Mesothelial cell of epicardium (in vitro differentiated cells): Measurements from ENCODE around the gene MIEF2. TPM values are rescaled to one million over a fixed set of nuclear protein-coding genes. Genes with fewer than 3 reads are reported as not detected.

Experiments used
- DNase-seq, 2 experiments: peaks; one replicate each; pipeline ENCODE4 v3.0.0; 2021; ENCODE audit warnings: low spot score in 2 of 2; ENCODE audit not compliant: unreplicated experiment in 2 of 2
- H3K27ac Mint-ChIP-seq: 2 replicates; pipeline ENCODE4 v1.8.0; 2021; ENCODE audit warnings: mixed read lengths
- H3K27me3 Mint-ChIP-seq: 2 replicates; pipeline ENCODE4 v1.8.0; 2021; ENCODE audit warnings: low read depth, mixed read lengths
- H3K36me3 Mint-ChIP-seq: 2 replicates; pipeline ENCODE4 v1.8.0; 2021; ENCODE audit warnings: mixed read lengths
- H3K4me1 Mint-ChIP-seq: 2 replicates; pipeline ENCODE4 v1.8.0; 2021; ENCODE audit warnings: mixed read lengths
- H3K4me3 Mint-ChIP-seq: 2 replicates; pipeline ENCODE4 v1.8.0; 2021; ENCODE audit warnings: mild to moderate bottlenecking, moderate library complexity, mixed read lengths
- H3K9me3 Mint-ChIP-seq: 2 replicates; pipeline ENCODE4 v1.8.0; 2021; ENCODE audit warnings: mixed read lengths
- total RNA-seq: library from RNA; stranded (reverse); gene quantifications from 3 replicates; pipeline ENCODE4 v1.2.1, GENCODE V29; 2021
- TF ChIP-seq, protein P1 (sequence below): fragments of 200-600 bp; sonication (generic); IDR thresholded peaks from one replicate; pipeline ENCODE4 v1.5.0; 2021; ENCODE audit warnings: antibody characterized with exemption; ENCODE audit not compliant: unreplicated experiment

MIEF2 gene
- total RNA-seq, 1 donor from 2014 or later, result 23.8 TPM

DNA sequence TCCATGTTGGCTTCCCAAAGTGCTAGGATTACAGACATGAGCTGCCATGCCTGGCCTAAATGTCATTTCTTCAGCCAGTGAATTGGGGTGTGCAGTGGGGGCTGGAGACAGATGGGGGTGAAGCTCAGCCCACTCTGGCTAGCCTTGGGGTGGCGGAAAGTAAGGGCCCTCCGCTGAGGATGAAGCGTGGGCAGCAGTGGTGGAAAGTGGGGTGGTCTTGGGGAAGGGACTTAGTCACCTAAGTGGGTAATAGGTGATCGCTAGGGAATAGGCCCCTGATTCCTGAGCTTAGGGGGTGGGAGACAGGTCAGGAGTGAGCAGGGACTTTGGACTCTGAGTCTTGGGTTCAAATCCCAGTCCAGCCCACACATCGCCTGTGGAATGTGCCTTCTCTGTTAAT is 32.8 kb upstream of the MIEF2 start:
- no peak for DNase-seq
- Mint-ChIP-seq H3K4me3 (peak overlapping the region; percentile 8), H3K4me1 (peaks cover 25% of the 10 kb centered on the region), H3K9me3 (no peaks in the 10 kb centered on the region), H3K36me3 (no peaks in the 10 kb centered on the region), H3K27me3 (no peaks in the 10 kb centered on the region), H3K27ac (no peak overlapping the region)
- TF ChIP-seq, protein P1, sequence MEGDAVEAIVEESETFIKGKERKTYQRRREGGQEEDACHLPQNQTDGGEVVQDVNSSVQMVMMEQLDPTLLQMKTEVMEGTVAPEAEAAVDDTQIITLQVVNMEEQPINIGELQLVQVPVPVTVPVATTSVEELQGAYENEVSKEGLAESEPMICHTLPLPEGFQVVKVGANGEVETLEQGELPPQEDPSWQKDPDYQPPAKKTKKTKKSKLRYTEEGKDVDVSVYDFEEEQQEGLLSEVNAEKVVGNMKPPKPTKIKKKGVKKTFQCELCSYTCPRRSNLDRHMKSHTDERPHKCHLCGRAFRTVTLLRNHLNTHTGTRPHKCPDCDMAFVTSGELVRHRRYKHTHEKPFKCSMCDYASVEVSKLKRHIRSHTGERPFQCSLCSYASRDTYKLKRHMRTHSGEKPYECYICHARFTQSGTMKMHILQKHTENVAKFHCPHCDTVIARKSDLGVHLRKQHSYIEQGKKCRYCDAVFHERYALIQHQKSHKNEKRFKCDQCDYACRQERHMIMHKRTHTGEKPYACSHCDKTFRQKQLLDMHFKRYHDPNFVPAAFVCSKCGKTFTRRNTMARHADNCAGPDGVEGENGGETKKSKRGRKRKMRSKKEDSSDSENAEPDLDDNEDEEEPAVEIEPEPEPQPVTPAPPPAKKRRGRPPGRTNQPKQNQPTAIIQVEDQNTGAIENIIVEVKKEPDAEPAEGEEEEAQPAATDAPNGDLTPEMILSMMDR, result no peak

DNA sequence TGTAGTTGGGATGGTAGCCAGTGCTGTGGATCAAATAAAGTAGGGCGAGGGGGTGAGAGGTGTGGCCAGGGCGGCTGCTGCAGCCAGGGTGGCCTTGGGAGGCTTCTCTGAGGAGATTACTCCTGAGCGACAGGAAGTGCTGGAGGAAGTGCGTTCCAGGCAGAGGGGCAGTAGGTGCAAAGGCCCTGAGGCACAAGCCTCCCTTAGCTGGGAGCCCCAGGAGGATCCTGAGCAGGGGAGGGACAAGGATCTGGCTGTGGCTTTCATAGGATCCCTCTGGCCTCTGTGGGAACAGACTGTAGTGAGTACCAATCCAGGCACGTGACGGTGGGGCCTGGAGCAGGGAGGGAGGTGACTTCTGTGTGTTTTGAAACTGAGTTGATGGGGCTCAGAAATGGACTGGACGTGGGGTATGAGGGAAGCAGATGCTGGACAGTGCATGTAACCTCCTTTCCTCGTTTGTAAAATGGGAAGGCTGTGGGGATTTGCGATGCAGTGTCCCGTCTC is 32.2 kb upstream of the MIEF2 start:
- Mint-ChIP-seq H3K4me3 (no peak overlapping the region), H3K4me1 (peaks cover 25% of the 10 kb centered on the region), H3K27me3 (no peaks in the 10 kb centered on the region)

GRCh38 chr17:18229254-18229653 is 31.2 kb upstream of the MIEF2 start:
- Mint-ChIP-seq H3K9me3 (no peaks in the 10 kb centered on the region), H3K27ac (no peak overlapping the region), H3K27me3 (no peaks in the 10 kb centered on the region), H3K4me3 (no peak overlapping the region), H3K36me3 (no peaks in the 10 kb centered on the region), H3K4me1 (peaks cover 25% of the 10 kb centered on the region)
- no peak for DNase-seq
- TF ChIP-seq, protein P1, result no peak

More for the DNA sequence above, 32.2 kb upstream of the MIEF2 start:
- Mint-ChIP-seq H3K9me3 (no peaks in the 10 kb centered on the region), H3K36me3 (no peaks in the 10 kb centered on the region), H3K27ac (no peak overlapping the region)
- DNase-seq, result no peak
- TF ChIP-seq, protein P1, result no peak

- H3K36me3 Mint-ChIP-seq, result peaks cover 2% of the 10 kb centered on the region
- H3K27ac Mint-ChIP-seq, result no peak overlapping the region
- no peaks in the 10 kb centered on the region for H3K27me3 Mint-ChIP-seq
- H3K9me3 Mint-ChIP-seq, result no peaks in the 10 kb centered on the region
- no peak overlapping the region for H3K4me3 Mint-ChIP-seq
- DNase-seq, result no peak
- TF ChIP-seq, protein P1, result no peak
- peaks cover 21% of the 10 kb centered on the region for H3K4me1 Mint-ChIP-seq
Measured at GRCh38 chr17:18229771-18230170, 30.7 kb upstream of the MIEF2 start.

DNA sequence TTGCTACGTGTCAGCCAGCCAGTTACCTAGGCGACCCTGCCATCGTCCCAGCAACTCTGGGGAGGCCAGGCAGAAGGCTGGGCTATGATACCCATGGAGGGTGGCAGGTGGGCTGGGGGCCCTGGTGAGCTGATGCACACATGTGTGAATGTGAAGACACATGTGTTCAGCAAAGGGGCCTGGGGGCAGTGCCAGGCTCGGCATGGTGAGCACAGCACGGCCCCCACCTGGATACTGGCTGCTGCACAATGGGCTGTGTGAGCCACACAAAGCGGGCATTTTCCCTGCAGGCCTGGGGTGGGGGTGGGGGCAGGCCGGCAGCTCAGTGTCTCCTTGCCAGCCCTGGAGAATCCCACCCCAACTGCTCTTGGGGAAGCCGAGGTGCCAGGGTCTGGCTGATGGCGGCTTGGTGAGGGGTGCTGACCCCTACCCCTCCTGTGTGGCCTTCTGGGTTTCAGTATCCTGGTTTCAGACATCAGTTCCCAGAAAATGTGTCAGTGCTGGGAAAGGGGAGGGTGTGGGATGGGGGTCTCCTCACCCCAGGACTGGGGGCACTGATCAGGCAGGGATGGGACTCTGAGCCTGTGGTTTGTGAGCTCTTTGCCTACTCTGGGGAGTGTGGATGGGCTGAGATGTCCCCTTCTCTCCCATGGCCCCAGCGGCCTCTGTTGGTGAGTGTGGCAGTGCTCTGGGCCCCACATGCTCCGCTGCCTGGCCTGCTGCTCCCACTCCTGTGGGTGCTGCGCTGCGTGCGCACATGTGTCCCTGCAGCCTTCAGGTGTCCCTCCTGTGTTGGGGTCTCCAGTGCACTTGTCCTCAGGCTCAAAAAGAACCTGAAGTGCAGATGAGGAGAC is 29.9 kb upstream of the MIEF2 start:
- DNase-seq, result no peak
- no peak overlapping the region for H3K4me3 Mint-ChIP-seq
- no peaks in the 10 kb centered on the region for H3K27me3 Mint-ChIP-seq
- H3K9me3 Mint-ChIP-seq, result no peaks in the 10 kb centered on the region
- H3K4me1 Mint-ChIP-seq, result peaks cover 18% of the 10 kb centered on the region
- H3K27ac Mint-ChIP-seq, result no peak overlapping the region
- H3K36me3 Mint-ChIP-seq, result peaks cover 7% of the 10 kb centered on the region
- TF ChIP-seq, protein P1, result no peak
